Activated CD8-positive, alpha-beta memory T cell treated with anti-CD3 and anti-CD28 coated beads for 4 hours (primary cell): ENCODE measurements around the gene SLC22A7.

Source experiments
- DNase-seq, 2 donors: peaks; one replicate each; pipeline ENCODE4 v3.0.0-alpha.2; 2020; ENCODE audit warnings: low read depth in 2 of 2

Gene SLC22A7

DNA sequence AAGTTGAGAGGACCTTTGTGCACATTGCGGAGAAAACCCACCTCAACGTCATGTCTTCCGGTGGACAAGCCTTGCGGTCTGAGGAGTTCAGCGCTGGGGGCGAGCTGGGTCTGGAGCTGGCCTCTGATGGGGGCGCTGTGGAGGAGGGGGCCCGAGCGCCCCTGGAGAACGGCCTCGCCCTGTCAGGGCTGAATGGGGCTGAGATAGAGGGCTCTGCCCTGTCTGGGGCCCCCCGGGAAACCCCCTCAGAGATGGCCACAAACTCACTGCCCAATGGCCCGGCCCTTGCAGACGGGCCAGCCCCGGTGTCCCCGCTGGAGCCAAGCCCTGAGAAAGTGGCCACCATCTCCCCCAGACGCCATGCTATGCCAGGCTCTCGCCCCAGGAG, 14.6 kb upstream of the SLC22A7 start:
- DNase-seq = no peak

DNA sequence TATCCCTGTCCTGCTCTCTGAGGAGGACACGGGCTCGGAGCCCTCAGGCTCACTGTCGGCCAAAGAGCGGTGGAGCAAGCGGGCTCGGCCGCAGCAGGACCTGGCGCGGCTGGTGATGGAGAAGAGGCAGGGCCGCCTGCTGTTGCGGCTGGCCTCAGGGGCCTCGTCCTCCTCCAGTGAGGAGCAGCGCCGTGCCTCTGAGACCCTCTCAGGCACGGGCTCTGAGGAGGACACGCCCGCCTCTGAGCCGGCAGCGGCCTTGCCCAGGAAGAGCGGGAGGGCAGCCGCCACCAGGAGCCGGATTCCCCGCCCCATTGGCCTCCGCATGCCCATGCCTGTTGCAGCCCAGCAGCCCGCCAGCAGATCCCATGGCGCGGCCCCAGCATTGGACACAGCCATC, 14.2 kb upstream of the SLC22A7 start:
- DNase-seq = no peak

DNA sequence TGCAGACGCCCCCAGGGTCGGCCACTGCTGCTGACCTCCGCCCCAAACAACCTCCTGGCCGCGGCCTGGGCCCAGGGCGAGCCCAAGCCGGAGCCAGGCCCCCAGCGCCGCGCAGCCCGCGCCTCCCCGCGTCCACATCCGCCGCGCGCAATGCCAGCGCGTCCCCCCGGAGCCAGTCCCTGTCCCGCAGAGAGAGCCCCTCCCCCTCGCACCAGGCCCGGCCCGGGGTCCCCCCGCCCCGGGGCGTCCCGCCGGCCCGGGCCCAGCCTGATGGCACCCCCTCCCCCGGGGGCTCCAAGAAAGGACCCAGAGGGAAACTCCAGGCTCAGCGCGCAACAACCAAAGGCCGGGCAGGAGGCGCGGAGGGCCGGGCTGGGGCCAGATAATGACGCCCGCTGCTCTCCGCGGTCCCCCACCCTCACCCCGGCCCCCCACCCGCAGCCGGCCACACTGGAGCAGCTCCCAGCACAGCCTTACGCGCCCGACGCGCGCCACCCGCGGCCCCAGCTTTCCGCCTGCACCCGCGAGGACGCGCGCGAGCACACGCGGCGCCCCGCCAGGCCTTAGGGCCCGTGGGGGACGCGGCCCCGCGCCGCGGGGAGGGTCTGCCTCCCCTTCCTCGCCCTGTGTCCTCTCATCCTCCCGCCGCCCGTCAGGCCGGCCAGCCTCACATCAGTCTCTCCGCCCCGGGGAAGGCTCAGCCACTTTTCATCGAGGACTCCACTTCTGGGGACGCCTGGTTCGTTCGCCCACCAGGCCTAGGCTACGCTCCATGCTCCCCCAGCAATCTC, 12.9 kb upstream of the SLC22A7 start:
- no peak for DNase-seq

DNA sequence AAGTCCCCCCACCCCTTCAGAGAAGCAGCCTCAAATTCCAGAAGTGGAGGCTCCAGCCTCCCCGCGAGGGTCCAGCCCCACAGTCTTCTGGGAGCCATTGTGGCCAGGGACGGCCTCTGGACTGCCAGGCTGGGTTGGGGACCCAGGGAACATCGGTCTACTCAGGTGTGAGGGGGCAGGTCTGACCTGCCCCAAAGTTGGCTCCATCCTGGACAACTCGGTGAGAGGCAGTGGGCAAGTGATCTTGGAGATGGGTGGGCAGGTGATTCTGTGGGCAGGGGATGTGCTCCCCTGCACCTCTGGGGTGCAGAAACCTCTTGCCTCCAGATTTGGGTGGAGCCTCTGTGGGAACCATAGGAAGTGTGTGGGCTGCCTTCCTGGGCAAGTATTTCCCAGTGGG, 12.2 kb upstream of the SLC22A7 start:
- no peak for DNase-seq

DNA sequence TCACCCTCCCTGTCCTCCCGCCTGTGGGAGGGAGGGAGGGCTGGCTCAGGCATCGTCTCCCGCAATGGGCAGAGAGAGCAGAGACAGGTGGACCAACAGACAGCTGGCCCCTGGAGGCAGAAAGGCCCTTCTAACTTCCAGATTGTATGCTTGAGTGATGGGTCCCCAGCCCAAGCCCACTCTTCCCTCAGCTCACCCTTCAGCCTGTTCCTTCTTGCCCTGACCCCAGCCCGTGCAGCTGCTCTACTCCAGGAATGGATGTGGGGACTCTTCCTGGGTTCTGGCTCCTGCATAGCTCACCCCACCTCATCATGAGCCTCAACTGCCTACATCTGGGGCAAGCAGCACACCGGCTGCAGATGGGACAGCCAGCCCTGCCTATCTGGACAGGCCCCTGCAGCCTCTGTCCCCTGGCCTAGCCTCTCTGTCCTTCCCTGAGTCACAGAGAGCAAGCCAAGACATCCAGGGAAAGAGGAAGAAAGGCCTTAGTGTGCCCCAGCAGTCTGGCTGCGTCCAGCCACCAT, 11.5 kb upstream of the SLC22A7 start:
- no peak for DNase-seq

DNA sequence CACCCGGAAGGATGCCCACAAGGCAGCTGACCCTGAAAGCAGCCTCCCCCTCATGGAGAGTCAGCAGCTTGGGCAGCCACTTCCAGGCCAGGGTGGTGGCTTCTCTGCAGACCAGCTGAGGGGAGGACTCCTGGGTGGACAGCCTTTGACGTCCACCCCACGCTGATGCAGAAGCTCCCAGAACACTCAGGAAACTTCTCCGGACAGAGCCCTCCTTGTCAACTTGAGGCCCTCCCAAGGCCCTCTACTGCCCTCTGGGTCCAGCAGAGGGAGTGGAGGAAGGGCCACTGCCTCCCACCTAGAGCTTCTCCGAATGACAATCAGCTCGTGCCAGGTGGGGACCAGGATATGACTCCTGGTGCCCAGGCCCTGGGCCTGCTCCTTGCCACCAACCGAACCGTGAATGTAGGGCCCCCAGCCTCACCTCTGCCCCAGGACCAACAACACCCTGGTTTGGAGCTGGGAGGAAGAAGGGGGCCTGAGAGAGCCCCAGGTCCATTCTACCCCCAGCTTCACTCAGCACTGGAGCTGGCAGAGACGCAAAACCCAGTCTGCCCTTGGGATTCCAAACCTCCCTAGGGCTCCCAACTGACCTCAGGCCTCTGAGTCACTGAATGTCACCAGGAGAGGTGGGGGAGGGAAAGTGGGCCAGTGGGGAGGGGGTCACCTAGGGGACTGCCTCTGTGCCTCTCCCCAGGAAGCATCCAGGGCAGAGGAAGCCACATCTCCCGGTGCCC, 10.9 kb upstream of the SLC22A7 start:
- no peak for DNase-seq

DNA sequence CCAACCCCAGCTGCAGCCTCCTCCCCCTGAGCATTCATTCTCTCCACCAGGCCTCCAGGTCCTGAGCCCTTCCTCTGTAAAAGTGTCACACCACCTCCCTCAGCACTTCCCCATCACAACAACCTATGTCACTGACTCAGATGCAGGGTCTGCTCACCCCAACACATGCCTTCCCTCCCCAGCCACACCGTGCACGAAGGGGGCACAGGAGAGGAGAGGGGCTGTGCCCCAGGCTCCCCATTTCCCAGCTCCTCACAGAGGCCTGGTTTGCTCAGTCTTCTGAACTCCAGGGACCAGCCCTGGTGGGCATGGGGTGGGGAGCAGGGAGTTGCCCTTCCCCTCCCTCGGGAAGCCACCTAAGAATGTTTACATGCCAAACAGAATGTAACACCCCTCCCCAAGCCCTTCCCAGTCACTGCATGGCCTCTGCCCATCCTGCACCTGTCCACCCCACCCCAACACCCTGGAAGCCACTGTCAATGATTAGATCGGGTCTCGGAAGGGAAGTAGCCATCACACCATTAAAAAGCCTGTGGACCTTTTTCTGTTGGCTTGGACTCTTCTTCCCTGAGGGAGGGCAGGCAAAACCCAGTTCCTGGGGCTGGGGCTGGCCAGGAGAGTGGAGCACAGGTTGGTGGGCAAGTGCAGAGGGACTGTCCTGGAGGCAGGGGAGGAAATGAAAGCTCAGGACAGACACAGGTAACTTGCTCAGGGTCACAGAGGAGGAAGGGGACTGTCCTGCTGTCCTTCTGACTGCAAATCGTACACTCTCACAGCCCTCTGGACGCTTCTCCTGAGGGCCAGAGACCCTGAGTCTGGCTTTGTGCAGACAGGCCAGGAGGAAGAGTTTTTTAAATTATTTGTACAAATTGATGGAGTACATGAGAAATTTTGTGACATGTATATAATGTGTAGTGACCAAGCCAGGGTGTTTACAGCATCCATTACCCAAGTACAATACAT, 10.1 kb upstream of the SLC22A7 start:
- no peak for DNase-seq

DNA sequence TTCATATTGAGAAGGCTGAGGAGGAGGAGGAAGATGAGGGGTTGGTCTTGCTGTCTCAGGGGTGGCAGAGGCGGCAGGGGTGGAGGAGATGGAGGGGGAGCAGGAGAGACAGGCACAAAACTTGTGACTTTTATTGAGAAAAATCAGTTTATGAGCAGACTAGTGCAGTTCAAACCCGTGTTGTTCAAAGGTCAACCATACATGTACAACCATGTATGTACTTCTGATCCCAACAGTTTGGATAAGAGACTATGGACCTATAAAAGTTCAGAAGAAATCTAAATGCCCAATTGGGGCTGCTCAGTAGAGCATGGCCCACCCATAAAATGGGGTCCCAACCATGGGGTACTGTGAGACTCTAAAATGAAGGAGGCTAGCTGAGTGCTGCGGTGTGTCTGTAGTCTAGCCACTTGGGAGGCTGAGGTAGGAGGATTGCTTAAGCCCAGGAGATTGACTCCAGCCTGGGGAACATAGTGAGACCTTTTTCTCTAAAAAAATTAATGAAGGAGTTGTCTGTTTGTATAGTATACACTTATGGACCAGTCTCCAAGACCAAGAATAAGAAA, 7.6 kb upstream of the SLC22A7 start:
- no peak for DNase-seq

DNA sequence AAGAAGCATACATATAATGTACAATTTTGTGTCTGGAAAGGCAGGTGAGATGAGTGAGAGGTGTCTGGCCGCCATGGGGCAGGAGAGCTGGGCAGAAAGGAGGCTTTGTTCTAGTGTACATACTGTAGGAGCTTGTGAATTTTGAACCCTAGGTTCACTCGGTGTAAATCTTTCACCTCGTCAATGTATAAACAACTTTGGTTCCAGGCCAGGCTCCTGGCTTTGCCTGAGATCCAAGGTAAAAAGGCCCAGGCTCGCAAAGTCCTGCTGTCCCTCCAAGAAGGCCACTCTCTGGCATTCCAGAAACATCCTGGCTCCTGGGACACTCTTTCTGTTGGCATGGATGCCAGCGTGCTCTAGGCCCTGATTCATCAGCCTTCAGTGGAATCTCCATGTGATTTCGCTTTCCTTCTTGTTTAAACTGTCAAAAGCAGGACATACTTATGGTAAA, 7.1 kb upstream of the SLC22A7 start:
- no peak for DNase-seq

DNA sequence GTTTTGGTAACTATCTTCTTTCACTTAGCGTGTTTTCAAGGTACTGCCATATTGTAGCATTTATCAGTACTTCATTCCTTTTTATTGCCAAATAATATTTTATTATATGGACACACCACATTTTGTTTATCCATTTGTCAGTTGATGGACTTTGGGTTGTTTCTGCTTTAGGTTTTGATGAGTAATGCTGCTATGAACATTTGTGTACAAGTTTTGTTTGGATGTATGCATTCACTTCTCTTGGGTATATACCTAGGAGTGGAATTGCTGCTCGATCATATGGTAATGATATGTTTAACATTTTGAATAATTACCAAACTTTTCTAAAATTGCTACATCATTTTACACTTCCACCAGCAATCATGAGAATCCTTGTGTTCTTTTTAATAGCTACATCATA, 6.4 kb upstream of the SLC22A7 start:
- DNase-seq = no peak

DNA sequence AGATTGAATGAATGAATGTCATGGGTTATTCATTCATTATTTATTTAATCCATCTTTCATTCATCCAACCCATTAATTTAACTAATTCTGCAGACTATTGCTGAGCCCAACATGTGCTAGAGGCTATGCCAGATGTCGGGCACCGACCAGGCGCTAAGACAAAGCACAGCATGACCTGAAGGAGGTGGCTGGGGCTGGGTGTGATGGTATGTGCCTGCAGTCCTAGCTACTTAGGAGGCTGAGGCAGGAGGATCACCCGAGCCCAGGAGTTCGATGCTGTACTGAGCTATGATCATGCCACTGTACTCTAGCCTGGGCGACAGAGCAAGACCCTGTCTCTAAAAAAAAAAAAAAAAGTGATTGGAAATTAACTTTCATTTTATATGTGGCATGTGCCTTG, 5.7 kb upstream of the SLC22A7 start:
- DNase-seq = no peak

DNA sequence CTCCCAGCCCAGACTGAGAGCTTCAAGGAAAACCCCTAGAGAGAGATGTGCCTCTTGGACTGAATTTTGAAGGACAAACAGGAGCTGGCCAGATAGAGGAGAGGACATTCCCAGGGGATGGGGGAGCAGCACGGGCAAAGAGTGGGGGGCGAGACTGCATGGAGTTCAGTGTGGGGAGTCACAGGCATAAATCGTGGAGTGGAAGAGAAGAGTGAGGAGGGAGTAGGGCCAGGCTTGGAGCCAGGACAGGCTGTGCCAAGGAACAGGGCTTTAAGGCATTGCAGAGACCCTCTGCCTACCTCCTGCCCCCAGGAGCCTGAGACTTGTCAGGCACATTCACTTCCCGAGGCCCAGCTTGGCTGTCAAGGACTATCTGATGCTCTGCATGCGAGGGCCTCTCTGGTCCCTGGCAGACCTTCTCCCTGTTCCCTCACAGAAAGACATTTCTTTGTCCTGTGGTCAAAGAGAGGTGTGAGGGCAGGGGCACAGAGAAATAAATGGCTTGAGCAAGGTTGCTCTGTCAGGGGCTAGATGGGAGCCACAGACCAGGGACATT, 5.2 kb upstream of the SLC22A7 start:
- DNase-seq = no peak

DNA sequence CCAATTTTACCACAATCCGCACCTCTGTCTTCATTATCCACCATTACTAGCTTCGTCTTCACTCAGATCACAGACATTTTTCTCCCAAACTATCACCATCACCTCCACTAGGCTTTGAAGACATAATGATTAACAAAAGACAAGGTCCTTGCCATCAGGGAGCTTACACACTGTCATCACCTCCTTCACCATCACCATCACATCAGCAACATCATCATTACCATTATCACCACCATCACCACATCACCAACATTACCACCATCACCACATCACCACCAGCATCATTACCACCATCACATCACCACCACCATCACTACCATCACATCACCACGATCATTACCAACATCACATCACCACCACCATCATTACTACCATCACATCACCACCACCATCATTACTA, 4.4 kb upstream of the SLC22A7 start:
- DNase-seq = no peak

DNA sequence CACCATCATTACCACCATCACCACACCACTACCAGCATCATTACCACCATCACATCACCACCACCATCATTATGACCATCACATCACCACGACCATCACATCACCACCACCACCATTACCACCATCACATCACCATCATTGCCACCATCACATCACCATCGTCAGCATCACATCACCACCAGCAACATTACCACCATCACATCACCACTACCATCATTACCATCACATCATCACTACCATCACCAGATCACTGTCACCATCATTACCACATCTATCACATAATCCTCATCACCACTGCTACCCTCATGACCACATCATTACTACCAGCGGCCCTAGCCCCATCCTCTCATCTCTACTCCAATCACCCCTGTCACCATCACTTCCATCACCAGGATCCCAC, 3.5 kb upstream of the SLC22A7 start:
- no peak for DNase-seq

DNA sequence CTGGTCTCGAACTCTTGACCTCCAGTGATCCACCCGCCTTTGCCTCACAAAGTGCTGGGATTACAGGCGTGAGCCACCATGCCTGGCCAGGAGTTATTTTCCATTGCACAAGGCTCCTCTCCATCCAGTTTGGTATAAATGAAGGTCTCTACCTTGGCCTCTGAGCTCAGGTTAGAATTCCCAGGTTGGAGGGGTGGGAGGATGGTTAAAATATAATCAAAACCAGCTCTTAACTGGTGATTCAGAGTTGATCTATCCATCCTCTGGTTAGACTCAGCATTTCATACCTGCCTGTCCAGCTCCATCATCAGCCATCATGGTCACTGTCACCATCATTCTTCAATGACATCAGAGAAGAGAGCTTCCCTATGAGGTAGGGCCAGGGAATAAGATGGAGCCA, 2.6 kb upstream of the SLC22A7 start:
- DNase-seq = no peak

DNA sequence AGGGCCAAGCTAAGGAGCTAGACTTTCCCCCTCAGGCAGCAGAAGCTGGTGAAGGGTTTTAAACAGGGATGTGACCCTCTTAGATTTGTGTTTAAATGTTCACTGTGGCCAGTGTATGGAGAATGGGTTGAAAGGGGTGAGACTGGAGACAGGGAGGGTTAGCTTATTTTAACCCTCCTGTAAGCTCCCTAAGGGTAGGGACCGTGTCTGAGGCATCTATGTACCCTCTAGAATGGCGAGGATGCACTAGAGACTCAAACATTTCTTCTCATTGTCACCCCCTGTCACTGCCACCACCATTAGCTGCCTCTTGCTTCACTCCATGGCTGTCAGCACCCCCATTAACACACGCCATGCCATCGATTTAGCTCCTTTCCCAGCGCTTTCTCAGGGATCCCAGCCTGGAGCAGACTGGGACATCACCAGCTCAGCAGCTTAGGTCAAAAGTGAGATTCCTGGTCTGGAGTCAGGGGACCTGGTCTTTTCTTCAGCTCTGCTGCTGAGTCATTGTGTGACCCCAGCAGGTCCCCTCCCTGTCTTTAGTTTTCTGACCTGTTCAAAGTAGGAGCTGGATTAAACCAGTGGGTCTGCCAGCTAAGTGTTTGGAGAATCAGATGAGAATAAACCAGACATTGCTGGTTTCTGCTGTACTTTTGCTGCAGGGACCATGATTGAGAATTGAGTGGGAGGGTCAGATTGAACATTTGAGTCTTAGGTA, 1.1 kb upstream of the SLC22A7 start:
- no peak for DNase-seq

DNA sequence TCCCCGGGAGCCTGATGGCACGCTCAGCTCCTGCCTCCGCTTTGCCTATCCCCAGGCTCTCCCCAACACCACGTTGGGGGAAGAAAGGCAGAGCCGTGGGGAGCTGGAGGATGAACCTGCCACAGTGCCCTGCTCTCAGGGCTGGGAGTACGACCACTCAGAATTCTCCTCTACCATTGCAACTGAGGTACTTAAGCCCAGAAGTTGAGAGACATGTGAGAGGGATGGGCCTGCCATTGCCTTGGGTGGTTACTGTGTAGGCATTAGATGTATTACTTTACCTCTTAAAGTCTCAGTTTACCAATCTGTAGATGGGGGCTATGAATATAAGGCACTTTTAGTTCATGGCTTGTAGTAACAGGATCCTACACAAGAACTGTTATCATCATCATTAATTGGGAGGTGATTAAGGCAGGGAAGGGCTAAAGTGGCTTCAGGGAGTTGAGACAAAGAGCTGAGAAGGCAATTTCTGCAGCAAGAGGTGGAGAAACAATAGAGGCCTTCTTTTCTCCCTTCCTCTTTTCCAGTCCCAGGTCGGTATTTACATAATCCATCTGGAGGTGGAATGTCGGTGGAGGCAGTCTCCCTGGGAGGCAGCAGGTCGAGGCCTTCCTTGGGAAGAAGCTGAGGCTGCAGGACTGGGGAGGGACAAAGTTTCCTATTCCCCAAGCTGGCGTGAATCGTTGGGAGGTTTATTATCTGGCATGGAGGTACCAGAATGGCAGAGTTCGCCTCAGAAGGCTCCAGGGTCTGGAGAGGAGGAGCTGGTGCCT, 691 bp downstream of the SLC22A7 start:
- no peak for DNase-seq

DNA sequence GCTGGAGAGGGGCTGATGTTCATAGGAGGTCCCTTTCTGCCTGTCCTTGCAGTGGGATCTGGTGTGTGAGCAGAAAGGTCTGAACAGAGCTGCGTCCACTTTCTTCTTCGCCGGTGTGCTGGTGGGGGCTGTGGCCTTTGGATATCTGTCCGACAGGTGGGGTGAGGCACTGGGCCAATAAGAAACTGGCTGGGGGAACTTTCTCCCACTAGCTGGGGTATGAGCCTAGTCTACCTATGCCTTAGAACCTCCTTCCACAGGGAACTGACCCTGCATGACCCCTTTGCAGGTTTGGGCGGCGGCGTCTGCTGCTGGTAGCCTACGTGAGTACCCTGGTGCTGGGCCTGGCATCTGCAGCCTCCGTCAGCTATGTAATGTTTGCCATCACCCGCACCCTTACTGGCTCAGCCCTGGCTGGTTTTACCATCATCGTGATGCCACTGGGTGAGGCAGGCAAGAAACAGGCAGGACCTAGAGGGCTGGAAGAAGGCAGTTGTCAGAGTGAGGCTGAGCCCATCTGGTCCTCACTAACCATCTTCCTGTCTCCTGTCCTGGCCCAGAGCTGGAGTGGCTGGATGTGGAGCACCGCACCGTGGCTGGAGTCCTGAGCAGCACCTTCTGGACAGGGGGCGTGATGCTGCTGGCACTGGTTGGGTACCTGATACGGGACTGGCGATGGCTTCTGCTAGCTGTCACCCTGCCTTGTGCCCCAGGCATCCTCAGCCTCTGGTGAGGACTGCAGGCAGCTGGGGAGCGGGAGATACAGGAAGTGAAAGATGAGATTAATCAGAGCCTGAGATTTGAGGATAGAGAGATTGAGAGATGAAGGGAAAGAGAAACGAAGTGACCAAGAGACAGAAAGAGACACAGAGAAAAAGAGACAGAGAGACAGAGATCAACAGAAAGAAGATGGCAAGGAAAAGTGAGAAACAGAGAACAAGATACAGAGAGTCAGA, 1.6 kb downstream of the SLC22A7 start:
- no peak for DNase-seq
